HuH-7.5 (cell line): Measurements from ENCODE around the gene MAN1B1.

Experiments
- DNase-seq: peaks from one replicate; pipeline ENCODE4 v3.0.0; 2011; ENCODE audit warnings: low spot score

Gene MAN1B1

GRCh38 chr9:137087409-137087925, 682 bp downstream of the MAN1B1 start:
- peak; percentile 50 for DNase-seq

GRCh38 chr9:137088121-137088520, 1.3 kb downstream of the MAN1B1 start:
- no peak for DNase-seq

GRCh38 chr9:137089232-137089947, 2.6 kb downstream of the MAN1B1 start:
- DNase-seq: no peak

GRCh38 chr9:137095664-137096517, 9.1 kb downstream of the MAN1B1 start:
- no peak for DNase-seq

- DNase-seq: no peak
These were observed 10.2 kb downstream of the MAN1B1 start for GRCh38 chr9:137096785-137097546.

- no peak for DNase-seq
These were observed 11.1 kb downstream of the MAN1B1 start for GRCh38 chr9:137097761-137098462.

- no peak for DNase-seq
These were observed 12.4 kb downstream of the MAN1B1 start for GRCh38 chr9:137099231-137099630.

- no peak for DNase-seq
These were observed 16.6 kb downstream of the MAN1B1 start for GRCh38 chr9:137103206-137103999.

GRCh38 chr9:137105814-137106661, 19.3 kb downstream of the MAN1B1 start:
- DNase-seq: no peak

GRCh38 chr9:137106662-137107250, 20.0 kb downstream of the MAN1B1 start:
- no peak for DNase-seq

- DNase-seq: no peak
These were observed 20.6 kb downstream of the MAN1B1 start for GRCh38 chr9:137107312-137107921.

- no peak for DNase-seq
These were observed 21.2 kb downstream of the MAN1B1 start for GRCh38 chr9:137107982-137108381.

GRCh38 chr9:137108608-137109249, 21.9 kb downstream of the MAN1B1 start:
- no peak for DNase-seq

GRCh38 chr9:137109250-137110146, 22.7 kb downstream of the MAN1B1 start:
- DNase-seq: no peak

- no peak for DNase-seq
These were observed 23.5 kb downstream of the MAN1B1 start for GRCh38 chr9:137110147-137110910.

- no peak for DNase-seq
These were observed 24.4 kb downstream of the MAN1B1 start for GRCh38 chr9:137110911-137111787.
